Loucy (cell line): ENCODE measurements around the gene PPM1N.

Experiments used
- H2AFZ ChIP-seq: fragments of 200-600 bp; sonication (generic); 2 replicates; pipeline ENCODE4 v1.6.0; 2016; ENCODE audit warnings: antibody characterized with exemption, mild to moderate bottlenecking, low read length, moderate library complexity
- H3F3A ChIP-seq: fragments of 200-600 bp; 2 replicates; pipeline ENCODE4 v1.6.0; 2016; ENCODE audit warnings: antibody characterized with exemption, low read depth, mild to moderate bottlenecking
- H3K27me3 ChIP-seq: fragments of 200-600 bp; sonication (generic); 2 replicates; pipeline ENCODE4 v1.6.1; 2014; ENCODE audit warnings: low read length, mild to moderate bottlenecking; ENCODE audit not compliant: insufficient read depth, poor library complexity, severe bottlenecking
- H3K36me3 ChIP-seq: fragments of 200-600 bp; sonication (generic); 2 replicates; pipeline ENCODE4 v1.6.1; 2016; ENCODE audit warnings: low read length; ENCODE audit not compliant: insufficient read depth
- H3K4me1 ChIP-seq: fragments of 200-600 bp; sonication (generic); 2 replicates; pipeline ENCODE4 v1.5.1; 2014; ENCODE audit warnings: low read length, mild to moderate bottlenecking; ENCODE audit not compliant: insufficient read depth, poor library complexity, severe bottlenecking
- H3K4me2 ChIP-seq: fragments of 200-600 bp; sonication (generic); 2 replicates; pipeline ENCODE4 v1.6.0; 2014; ENCODE audit warnings: antibody characterized with exemption, low read length, low read depth, mild to moderate bottlenecking; ENCODE audit not compliant: poor library complexity, severe bottlenecking
- H3K4me3 ChIP-seq: fragments of 200-600 bp; sonication (generic); 2 replicates; pipeline ENCODE4 v1.5.1; 2014; ENCODE audit warnings: low read length, mild to moderate bottlenecking, mixed read lengths; ENCODE audit not compliant: poor library complexity, severe bottlenecking
- H3K79me2 ChIP-seq: fragments of 200-600 bp; sonication (generic); 2 replicates; pipeline ENCODE4 v1.6.1; 2014; ENCODE audit warnings: low read length; ENCODE audit not compliant: insufficient read depth
- H3K9ac ChIP-seq: fragments of 200-600 bp; sonication (generic); 2 replicates; pipeline ENCODE4 v1.6.0; 2014; ENCODE audit warnings: mild to moderate bottlenecking, low read depth, low read length, moderate library complexity; ENCODE audit not compliant: poor library complexity, severe bottlenecking
- H3K9me2 ChIP-seq: fragments of 200-600 bp; sonication (generic); replicated peaks from 2 replicates; pipeline ENCODE4 v1.6.1; 2016; ENCODE audit warnings: low read depth, low read length, mixed read lengths
- H3K9me3 ChIP-seq: fragments of 200-600 bp; sonication (generic); 2 replicates; pipeline ENCODE4 v1.6.1; 2014; ENCODE audit warnings: mild to moderate bottlenecking, antibody characterized with exemption, low read length, low read depth; ENCODE audit not compliant: insufficient read depth
- H4K20me1 ChIP-seq: fragments of 200-600 bp; sonication (generic); 2 replicates; pipeline ENCODE4 v1.6.0; 2014; ENCODE audit warnings: antibody characterized with exemption, low read length, mild to moderate bottlenecking; ENCODE audit not compliant: insufficient read depth, poor library complexity, severe bottlenecking
- CTCF ChIP-seq: fragments of 200-600 bp; sonication (generic); conservative IDR thresholded peaks from 2 replicates; pipeline ENCODE4 v1.5.1; 2014; ENCODE audit warnings: mild to moderate bottlenecking, antibody characterized with exemption, low read length
- EZH2phosphoT487 ChIP-seq: fragments of 200-600 bp; IDR thresholded peaks from 2 replicates; pipeline ENCODE4 v1.6.1; 2018; ENCODE audit warnings: antibody characterized with exemption, mild to moderate bottlenecking, moderate library complexity, borderline replicate concordance

The PPM1N gene

GRCh38 chr19:45464852-45465441 is 33.3 kb upstream of the PPM1N start:
- H3K27me3 ChIP-seq: no peaks in the 10 kb centered on the region
- H4K20me1 ChIP-seq: peaks cover 9% of the 10 kb centered on the region
- no peaks in the 10 kb centered on the region for H3K9me2 ChIP-seq
- no peak overlapping the region for H2AFZ ChIP-seq
- H3K4me3 ChIP-seq: no peak overlapping the region
- no peaks in the 10 kb centered on the region for H3K36me3 ChIP-seq
- H3K4me1 ChIP-seq: peaks cover 13% of the 10 kb centered on the region
- H3K4me2 ChIP-seq: no peak overlapping the region
- H3F3A ChIP-seq: no peaks in the 10 kb centered on the region
- no peaks in the 10 kb centered on the region for H3K9me3 ChIP-seq
- H3K79me2 ChIP-seq: no peaks in the 10 kb centered on the region
- H3K9ac ChIP-seq: no peak overlapping the region
- no peak for TF ChIP-seq CTCF
- no peak for TF ChIP-seq EZH2phosphoT487

GRCh38 chr19:45467115-45467455 is 31.2 kb upstream of the PPM1N start:
- Histone ChIP-seq H3K27me3 (no peaks in the 10 kb centered on the region), H3K9ac (no peak overlapping the region), H2AFZ (peak overlapping the region; percentile 83), H3K9me3 (no peaks in the 10 kb centered on the region), H3K4me3 (peak overlapping the region; percentile 87), H3K4me1 (peaks cover 18% of the 10 kb centered on the region), H4K20me1 (peaks cover 9% of the 10 kb centered on the region), H3K36me3 (no peaks in the 10 kb centered on the region), H3F3A (no peaks in the 10 kb centered on the region), H3K4me2 (peak overlapping the region; percentile 88), H3K9me2 (no peaks in the 10 kb centered on the region), H3K79me2 (no peaks in the 10 kb centered on the region)
- TF ChIP-seq CTCF (no peak), EZH2phosphoT487 (no peak)

GRCh38 chr19:45467456-45468158 is 30.6 kb upstream of the PPM1N start, which contains the start of gene FOSB:
TSS of gene FOSB (plus strand) at chr19:45467996. CDS start at chr19:45468587, 591 bp downstream.
- Histone ChIP-seq H4K20me1 (peaks cover 9% of the 10 kb centered on the region), H3K4me1 (peaks cover 18% of the 10 kb centered on the region), H3K27me3 (no peaks in the 10 kb centered on the region), H3K9me3 (no peaks in the 10 kb centered on the region), H3K36me3 (no peaks in the 10 kb centered on the region), H3K4me2 (peak within 1 kb of the TSS; percentile 88), H3F3A (no peaks in the 10 kb centered on the region), H2AFZ (peak within 1 kb of the TSS; percentile 83), H3K9ac (peak within 1 kb of the TSS; percentile 68), H3K4me3 (peak within 1 kb of the TSS; percentile 87), H3K79me2 (no peaks in the 10 kb centered on the region), H3K9me2 (no peaks in the 10 kb centered on the region)
- TF ChIP-seq EZH2phosphoT487: no peak
- TF ChIP-seq CTCF: peak; percentile 41
